ENCODE results near the gene ABCA1.
"Not testable (repeated sequence)": the region's sequence is repeated elsewhere in the genome, so short reads cannot be mapped to it uniquely, and the experiment has no call there.

Gene ABCA1, protein sequence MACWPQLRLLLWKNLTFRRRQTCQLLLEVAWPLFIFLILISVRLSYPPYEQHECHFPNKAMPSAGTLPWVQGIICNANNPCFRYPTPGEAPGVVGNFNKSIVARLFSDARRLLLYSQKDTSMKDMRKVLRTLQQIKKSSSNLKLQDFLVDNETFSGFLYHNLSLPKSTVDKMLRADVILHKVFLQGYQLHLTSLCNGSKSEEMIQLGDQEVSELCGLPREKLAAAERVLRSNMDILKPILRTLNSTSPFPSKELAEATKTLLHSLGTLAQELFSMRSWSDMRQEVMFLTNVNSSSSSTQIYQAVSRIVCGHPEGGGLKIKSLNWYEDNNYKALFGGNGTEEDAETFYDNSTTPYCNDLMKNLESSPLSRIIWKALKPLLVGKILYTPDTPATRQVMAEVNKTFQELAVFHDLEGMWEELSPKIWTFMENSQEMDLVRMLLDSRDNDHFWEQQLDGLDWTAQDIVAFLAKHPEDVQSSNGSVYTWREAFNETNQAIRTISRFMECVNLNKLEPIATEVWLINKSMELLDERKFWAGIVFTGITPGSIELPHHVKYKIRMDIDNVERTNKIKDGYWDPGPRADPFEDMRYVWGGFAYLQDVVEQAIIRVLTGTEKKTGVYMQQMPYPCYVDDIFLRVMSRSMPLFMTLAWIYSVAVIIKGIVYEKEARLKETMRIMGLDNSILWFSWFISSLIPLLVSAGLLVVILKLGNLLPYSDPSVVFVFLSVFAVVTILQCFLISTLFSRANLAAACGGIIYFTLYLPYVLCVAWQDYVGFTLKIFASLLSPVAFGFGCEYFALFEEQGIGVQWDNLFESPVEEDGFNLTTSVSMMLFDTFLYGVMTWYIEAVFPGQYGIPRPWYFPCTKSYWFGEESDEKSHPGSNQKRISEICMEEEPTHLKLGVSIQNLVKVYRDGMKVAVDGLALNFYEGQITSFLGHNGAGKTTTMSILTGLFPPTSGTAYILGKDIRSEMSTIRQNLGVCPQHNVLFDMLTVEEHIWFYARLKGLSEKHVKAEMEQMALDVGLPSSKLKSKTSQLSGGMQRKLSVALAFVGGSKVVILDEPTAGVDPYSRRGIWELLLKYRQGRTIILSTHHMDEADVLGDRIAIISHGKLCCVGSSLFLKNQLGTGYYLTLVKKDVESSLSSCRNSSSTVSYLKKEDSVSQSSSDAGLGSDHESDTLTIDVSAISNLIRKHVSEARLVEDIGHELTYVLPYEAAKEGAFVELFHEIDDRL (N-terminal part only)

DNA sequence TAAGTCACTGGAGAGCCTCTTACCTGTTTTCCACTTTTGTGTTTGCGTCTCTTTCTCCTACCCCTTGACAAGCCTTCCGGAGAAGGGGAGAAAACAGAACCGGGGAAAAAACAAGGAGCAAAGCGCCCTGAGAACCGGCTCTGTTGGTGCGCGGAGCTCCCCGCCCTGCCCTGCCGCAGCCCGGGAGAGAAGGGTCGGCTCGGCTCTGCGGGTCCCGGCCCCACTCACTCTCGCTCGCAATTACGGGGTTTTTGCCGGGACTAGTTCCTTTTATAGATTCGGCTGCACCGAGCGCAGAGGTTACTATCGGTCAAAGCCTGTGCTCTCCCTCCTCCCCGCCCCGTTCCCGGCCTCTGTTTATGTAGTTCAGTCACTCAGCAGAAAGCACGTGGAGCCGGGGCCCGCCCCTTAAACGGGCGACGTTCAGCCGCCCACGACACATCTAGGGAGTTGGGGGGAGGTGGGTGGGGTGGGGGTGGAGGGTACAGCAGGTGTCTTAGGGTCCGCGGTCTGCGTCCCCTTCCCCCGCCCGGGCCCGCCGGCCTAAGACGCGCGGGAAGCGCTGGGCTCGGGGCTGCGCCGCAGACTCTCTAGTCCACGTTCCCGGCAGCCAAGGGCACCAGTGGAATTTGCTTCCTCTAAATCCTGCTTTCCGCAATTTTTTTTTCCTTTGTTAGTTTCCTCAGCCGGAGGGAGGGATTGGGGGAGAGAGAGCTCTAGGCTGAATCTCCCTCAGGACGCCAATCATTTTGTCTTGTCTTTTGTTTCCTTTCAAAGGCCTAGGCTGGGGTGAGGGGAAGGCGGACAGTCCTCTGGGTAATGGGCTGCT is at the start of gene ABCA1:
Gene ABCA1 (minus strand): TSS at position 244 of the 829 bp plus-strand sequence. CDS start 24,476 bp downstream, outside the sequence.
- DNase-seq (ENCODE audit: low read depth in 2 of 3, low spot score in 2 of 3), result peak; percentile 26 to 40 (median 29)

GRCh38 chr9:104977580-104977979 is 49.6 kb upstream of the ABCA1 start:
- no peak for DNase-seq (ENCODE audit: low read depth in 2 of 3, low spot score in 2 of 3)

DNA sequence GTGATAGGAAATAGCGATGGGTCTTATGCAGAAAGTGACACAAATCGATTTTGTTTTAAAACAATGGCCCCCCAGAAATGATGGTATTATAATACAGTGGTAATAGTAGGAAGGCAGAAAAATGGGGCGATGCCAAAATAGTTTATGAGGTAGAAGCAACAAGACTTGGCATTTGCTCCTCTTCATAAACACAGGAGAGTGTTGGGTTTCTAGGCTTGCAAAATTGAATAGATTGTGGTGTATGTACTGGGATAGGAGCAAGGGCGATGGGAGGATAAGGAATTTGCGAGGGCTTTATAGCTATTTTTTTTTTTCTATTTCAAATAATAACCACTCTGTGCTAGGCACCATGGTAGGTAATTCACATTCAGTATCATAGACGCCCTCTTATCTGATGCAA is 49.2 kb upstream of the ABCA1 start:
- no peak for DNase-seq (ENCODE audit: low read depth in 2 of 3, low spot score in 2 of 3)

DNA sequence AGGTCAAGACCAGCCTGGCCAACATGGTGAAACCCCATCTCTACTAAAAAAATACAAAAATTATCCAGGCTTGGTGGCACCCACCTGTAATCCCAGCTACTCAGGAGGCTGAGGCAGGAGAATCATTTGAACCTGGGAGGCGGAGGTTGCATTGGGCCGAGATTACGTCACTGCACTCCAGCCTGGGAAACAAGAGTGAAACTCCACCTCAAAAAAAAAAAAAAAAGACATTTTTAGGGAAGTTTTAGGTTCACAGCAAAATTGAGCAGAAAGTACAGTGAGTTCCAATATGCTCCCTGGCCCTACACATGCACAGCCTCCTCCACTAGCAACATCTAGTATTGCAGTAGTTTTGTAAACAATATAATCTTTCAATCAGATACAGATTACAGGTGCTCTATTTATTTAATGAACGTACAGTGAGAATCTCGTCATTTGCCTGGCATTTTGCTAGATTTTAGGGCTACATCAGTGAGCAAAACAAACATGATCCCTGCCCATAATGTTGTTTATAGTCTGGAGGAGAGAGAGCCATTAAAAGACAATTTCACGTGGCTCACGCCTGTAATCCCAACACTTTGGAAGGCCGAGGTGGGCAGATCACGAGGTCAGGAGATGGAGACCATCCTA is 48.1 kb upstream of the ABCA1 start:
- DNase-seq (ENCODE audit: low read depth in 2 of 3, low spot score in 2 of 3), result not testable (repeated sequence)

DNA sequence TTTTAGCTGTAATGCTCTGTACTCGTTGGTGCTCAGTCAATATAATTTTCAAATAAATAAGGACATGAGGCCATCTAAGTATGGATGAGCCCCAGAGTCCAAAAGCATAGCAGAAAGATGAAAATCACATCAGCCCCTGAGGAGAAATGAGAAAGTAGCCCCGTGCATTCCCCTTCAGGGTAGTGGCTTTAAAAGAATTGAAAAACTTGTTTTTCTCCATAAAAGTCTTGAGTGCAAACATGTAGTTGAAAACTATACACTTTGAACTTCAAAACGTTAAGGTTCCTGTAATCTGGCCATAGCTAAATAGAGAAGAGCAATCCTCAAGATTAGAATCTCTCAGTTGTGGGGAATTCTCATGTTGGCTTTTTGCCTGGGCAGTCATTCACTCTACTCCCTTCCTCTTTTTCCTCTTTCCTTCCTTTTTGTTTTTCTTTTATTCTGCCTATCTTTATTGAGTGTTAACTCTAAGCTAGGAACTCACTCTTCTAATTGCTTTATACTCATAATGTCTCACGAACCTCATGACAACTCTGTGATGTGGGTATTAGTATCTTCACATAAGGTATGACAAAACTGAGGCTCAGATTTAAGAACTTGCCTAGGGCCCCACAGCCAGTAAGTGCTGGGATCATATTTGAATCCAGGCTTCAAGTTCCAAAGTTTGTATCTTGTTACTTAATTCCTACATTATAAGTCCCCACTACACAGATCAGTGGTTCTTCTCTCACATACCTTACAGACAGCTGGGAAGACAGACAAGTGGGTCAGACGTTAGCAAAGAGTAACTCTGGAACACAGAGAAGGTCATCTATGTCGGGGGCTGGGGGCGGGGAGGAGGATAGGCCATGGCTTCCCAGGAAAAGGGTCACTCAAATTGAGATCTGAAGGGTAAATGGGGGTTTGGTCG is 46.4 kb upstream of the ABCA1 start:
- no peak for DNase-seq (ENCODE audit: low read depth in 2 of 3, low spot score in 2 of 3)

DNA sequence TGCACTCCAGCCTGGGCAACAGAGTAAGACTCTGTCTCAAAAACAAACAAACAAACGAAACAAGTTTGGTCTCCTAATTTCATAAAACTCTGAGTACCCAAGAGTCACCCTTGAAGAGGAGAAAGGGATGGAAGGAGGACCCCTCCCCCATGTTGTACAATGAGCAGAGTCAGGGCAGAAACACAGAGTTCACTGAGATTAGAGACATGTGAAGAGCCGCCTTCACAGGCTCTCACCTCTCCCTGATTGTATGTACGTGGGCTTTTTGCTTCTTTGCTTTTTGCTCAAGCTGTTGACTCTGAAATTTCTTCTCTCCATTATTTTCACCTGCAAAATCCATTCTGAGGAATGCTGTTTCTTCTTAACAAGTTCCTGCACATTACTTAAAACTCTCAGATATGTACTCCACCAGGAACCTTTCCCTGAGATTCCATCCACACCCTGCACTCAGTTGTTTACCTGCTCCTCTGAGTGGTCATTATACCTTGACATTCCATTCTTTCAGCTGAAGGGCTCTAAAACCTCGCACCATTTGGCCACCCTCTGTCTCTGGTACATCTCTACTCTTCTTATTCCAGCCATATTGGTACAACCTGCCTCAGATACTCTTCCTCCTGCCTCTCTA is 44.4 kb upstream of the ABCA1 start:
- no peak for DNase-seq (ENCODE audit: low read depth in 2 of 3, low spot score in 2 of 3)

- no peak for DNase-seq (ENCODE audit: low read depth in 2 of 3, low spot score in 2 of 3)
Observed at GRCh38 chr9:104971511-104971910, 43.6 kb upstream of the ABCA1 start.

- DNase-seq (ENCODE audit: low read depth in 2 of 3, low spot score in 2 of 3), result no peak
Observed at GRCh38 chr9:104970271-104970987, 42.5 kb upstream of the ABCA1 start.

DNA sequence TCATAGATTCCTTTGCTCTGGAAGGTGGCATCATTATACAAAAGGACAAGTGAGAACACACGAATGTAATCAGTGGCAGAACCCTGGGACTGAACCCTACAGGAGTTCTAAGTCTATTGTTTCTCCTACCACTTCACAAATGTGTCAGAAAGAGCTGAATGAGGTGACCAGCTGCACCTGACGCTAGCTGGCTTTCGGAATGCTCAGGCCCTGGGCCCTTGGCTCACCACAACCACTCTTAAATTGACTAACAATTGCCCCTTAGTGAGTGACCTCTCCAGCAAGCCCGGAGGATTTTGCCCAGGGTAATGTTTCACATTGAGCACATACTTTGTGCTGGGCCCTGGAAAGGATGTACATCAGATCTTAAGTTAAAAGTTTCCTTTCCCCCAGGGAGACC is 41.2 kb upstream of the ABCA1 start:
- DNase-seq (ENCODE audit: low read depth in 2 of 3, low spot score in 2 of 3), result no peak

DNA sequence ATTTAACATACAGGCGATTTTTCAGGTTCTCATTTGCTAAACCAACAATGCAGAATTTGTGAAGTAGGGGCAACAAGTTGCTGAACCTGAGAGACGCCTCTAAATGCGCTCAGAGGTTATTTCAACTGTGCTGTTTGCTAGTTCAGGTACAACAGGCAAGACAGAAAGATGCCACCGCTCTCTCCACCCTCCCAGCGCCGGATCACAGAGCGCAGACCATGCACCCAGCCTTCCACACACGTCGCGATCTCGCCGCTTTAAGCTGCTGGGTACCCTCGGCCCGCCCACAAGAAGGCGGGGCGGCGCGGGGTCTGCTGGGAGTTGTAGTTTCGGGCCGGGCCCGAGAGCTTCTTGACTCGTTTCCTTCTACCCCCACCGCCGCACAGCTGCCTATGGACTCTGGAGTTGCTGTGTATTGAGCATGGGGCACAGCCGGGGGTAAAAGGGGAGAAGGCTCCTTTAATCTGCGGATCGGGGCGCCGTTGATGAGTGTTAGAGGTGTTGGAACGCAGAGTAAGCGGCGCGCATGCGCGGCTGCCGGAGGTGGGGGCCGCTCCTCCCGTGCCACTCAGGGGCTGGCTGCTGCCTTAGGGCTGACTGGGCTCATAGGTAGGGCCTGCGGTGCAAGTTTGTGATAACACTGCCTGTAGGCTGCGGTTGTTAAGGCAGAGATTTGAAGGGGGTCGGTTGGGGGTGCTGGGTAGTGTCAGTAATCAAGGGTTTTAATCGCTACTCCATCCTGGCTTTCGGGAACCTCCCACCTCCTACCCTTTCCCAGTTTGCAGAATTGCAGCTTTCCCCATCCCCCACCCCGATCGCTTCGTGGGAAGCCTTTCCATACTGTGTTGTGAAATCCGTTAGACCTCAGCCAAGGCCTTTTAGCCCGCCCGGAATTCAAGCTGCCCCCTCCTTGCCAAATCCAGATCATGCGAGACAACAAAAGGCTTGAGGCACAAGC is 40.3 kb upstream of the ABCA1 start:
- DNase-seq (ENCODE audit: low read depth in 2 of 3, low spot score in 2 of 3), result peak; percentile 63 to 81 (median 72)

- DNase-seq (ENCODE audit: low read depth in 2 of 3, low spot score in 2 of 3), result no peak
Observed at GRCh38 chr9:104963076-104963475, 35.1 kb upstream of the ABCA1 start.

DNA sequence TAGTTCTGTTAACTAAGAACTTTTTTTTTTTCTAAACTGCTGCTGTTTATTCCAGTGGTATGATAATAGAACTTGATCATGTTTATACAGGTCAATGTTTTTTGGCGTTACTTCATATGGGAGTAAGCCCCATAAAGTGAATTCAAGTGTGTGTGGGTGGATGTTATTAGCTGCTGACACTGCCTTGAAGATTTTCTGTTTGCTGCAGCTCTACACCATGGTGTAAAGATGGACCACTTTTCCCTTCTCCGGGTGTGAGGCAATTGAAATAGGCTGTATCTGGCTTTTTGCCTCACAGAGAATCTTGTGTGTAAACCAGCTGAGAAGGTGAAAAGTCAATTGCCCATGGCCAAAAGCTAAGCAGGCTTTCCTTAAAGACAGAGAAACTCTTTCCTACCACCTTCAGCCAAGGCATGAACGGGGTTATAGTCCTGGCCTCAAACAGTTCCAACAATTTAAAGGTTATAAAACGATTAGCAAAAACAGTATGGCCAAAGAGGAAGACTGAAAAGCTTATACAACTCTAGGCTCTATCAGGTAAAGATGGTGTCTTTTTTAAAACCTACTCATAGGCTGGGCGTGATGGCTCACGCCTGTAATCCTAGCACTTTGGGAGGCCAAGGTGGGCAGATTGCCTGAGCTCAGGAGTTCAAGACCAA is 33.9 kb upstream of the ABCA1 start:
- no peak for DNase-seq (ENCODE audit: low read depth in 2 of 3, low spot score in 2 of 3)

GRCh38 chr9:104961238-104961637 is 33.3 kb upstream of the ABCA1 start:
- DNase-seq (ENCODE audit: low read depth in 2 of 3, low spot score in 2 of 3), result peak in 1 of 3 experiments; percentile 30

DNA sequence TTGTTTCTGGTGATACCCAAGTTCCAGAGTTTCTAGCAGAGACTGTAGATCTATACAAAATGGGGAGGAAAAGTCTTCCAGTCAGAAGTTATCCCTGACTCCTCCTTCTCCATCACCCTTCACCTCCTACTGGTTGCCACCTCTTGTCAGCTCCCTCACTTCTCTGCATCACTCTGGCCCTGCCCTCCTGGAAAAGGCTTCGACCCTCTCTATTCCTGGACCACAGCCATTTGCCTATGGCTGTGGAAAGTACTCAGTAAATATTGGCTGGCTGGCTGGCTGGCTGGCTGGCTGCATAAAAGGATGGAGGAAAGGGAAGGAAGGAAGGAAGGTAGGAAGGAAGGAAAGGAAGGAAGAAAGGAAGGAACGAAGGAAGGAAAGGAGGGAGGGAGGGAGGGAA is 32.7 kb upstream of the ABCA1 start:
- no peak for DNase-seq (ENCODE audit: low read depth in 2 of 3, low spot score in 2 of 3)

GRCh38 chr9:104958751-104959150 is 30.8 kb upstream of the ABCA1 start:
- DNase-seq (ENCODE audit: low read depth in 2 of 3, low spot score in 2 of 3), result no peak

GRCh38 chr9:104958006-104958405 is 30.1 kb upstream of the ABCA1 start:
- DNase-seq (ENCODE audit: low read depth in 2 of 3, low spot score in 2 of 3), result not testable (repeated sequence)

Measured in activated CD8-positive, alpha-beta memory T cell treated with anti-CD3 and anti-CD28 coated beads for 48 hours (primary cell).